IPS-18a (cell line): Measurements from ENCODE around the gene DOCK6.

Experiments used
- H3K27ac ChIP-seq: one replicate; pipeline ENCODE4 v1.5.1; 2013; ENCODE audit warnings: low read length
- H3K27me3 ChIP-seq: one replicate; pipeline ENCODE4 v1.6.1; 2013; ENCODE audit warnings: mild to moderate bottlenecking, low read length; ENCODE audit not compliant: control insufficient read depth, insufficient read depth
- H3K36me3 ChIP-seq: one replicate; pipeline ENCODE4 v1.6.1; 2013; ENCODE audit warnings: low read depth, low read length; ENCODE audit not compliant: control insufficient read depth
- H3K4me1 ChIP-seq: one replicate; pipeline ENCODE4 v1.6.1; 2013; ENCODE audit warnings: low read depth, low read length; ENCODE audit not compliant: control insufficient read depth
- H3K4me3 ChIP-seq: one replicate; pipeline ENCODE4 v1.5.1; 2013; ENCODE audit warnings: low read length
- H3K9ac ChIP-seq: one replicate; pipeline ENCODE4 v1.6.1; 2013; ENCODE audit warnings: mild to moderate bottlenecking, low read length, moderate library complexity
- H3K9me3 ChIP-seq: one replicate; pipeline ENCODE4 v1.6.1; 2013; ENCODE audit warnings: low read depth, low read length; ENCODE audit not compliant: control insufficient read depth

DOCK6 gene

GRCh38 chr19:11261971-11262839 lies at the start of gene DOCK6:
TSS of gene DOCK6 (minus strand) at chr19:11262524. CDS start at chr19:11262440, 84 bp downstream.
- Histone ChIP-seq H3K27ac (no peak within 1 kb of the TSS), H3K36me3 (no peaks in the 10 kb centered on the region), H3K4me3 (peak within 1 kb of the TSS; percentile 74), H3K9me3 (no peaks in the 10 kb centered on the region), H3K9ac (peak within 1 kb of the TSS; percentile 50), H3K27me3 (no peaks in the 10 kb centered on the region), H3K4me1 (no peaks in the 10 kb centered on the region)

GRCh38 chr19:11306337-11306736 lies 44.0 kb upstream of the DOCK6 start:
- H3K9ac ChIP-seq: no peak overlapping the region
- no peak overlapping the region for H3K4me3 ChIP-seq
- no peaks in the 10 kb centered on the region for H3K27me3 ChIP-seq
- H3K27ac ChIP-seq: no peak overlapping the region
- no peaks in the 10 kb centered on the region for H3K4me1 ChIP-seq
- H3K9me3 ChIP-seq: no peaks in the 10 kb centered on the region
- no peaks in the 10 kb centered on the region for H3K36me3 ChIP-seq

GRCh38 chr19:11304936-11305335 lies 42.6 kb upstream of the DOCK6 start:
- H3K4me1 ChIP-seq: no peaks in the 10 kb centered on the region
- no peaks in the 10 kb centered on the region for H3K9me3 ChIP-seq
- H3K4me3 ChIP-seq: no peak overlapping the region
- H3K27me3 ChIP-seq: no peaks in the 10 kb centered on the region
- no peak overlapping the region for H3K27ac ChIP-seq
- H3K9ac ChIP-seq: no peak overlapping the region
- H3K36me3 ChIP-seq: no peaks in the 10 kb centered on the region

- Histone ChIP-seq H3K4me3 (no peak overlapping the region), H3K9me3 (no peaks in the 10 kb centered on the region), H3K27me3 (no peaks in the 10 kb centered on the region), H3K4me1 (no peaks in the 10 kb centered on the region), H3K27ac (no peak overlapping the region), H3K9ac (no peak overlapping the region), H3K36me3 (no peaks in the 10 kb centered on the region)
These were observed 38.4 kb upstream of the DOCK6 start for GRCh38 chr19:11300811-11301120.

- Histone ChIP-seq H3K4me1 (no peaks in the 10 kb centered on the region), H3K36me3 (no peaks in the 10 kb centered on the region), H3K9ac (no peak overlapping the region), H3K9me3 (no peaks in the 10 kb centered on the region), H3K27ac (no peak overlapping the region), H3K27me3 (no peaks in the 10 kb centered on the region), H3K4me3 (no peak overlapping the region)
These were observed 37.9 kb upstream of the DOCK6 start for GRCh38 chr19:11299946-11300810.

- Histone ChIP-seq H3K27me3 (no peaks in the 10 kb centered on the region), H3K4me1 (peaks cover 3% of the 10 kb centered on the region), H3K27ac (no peak overlapping the region), H3K9ac (no peak overlapping the region), H3K4me3 (no peak overlapping the region), H3K9me3 (no peaks in the 10 kb centered on the region), H3K36me3 (no peaks in the 10 kb centered on the region)
These were observed 33.9 kb upstream of the DOCK6 start for GRCh38 chr19:11296264-11296663.

- peaks cover 3% of the 10 kb centered on the region for H3K4me1 ChIP-seq
- H3K27me3 ChIP-seq: no peaks in the 10 kb centered on the region
- no peak within 1 kb of the TSS for H3K9ac ChIP-seq
These were observed 33.4 kb upstream of the DOCK6 start, which contains the start of gene TSPAN16 for GRCh38 chr19:11295665-11296245. TSS of gene TSPAN16 (plus strand) at chr19:11296160. CDS start at chr19:11296298, 138 bp downstream.

GRCh38 chr19:11295180-11295579 lies 32.9 kb upstream of the DOCK6 start:
- no peaks in the 10 kb centered on the region for H3K27me3 ChIP-seq
- H3K4me3 ChIP-seq: no peak overlapping the region
- no peak overlapping the region for H3K9ac ChIP-seq
- H3K9me3 ChIP-seq: no peaks in the 10 kb centered on the region
- H3K4me1 ChIP-seq: peaks cover 3% of the 10 kb centered on the region
- H3K36me3 ChIP-seq: no peaks in the 10 kb centered on the region
- no peak overlapping the region for H3K27ac ChIP-seq

More at GRCh38 chr19:11295665-11296245, 33.4 kb upstream of the DOCK6 start, which contains the start of gene TSPAN16:
- Histone ChIP-seq H3K9me3 (no peaks in the 10 kb centered on the region), H3K27ac (no peak within 1 kb of the TSS), H3K4me3 (no peak within 1 kb of the TSS), H3K36me3 (no peaks in the 10 kb centered on the region)

GRCh38 chr19:11293433-11294389 lies 31.4 kb upstream of the DOCK6 start:
- H3K27me3 ChIP-seq: no peaks in the 10 kb centered on the region
- peaks cover 3% of the 10 kb centered on the region for H3K4me1 ChIP-seq
- no peak overlapping the region for H3K4me3 ChIP-seq
- H3K9me3 ChIP-seq: no peaks in the 10 kb centered on the region
- H3K9ac ChIP-seq: no peak overlapping the region
- no peaks in the 10 kb centered on the region for H3K36me3 ChIP-seq
- no peak overlapping the region for H3K27ac ChIP-seq

- Histone ChIP-seq H3K36me3 (no peaks in the 10 kb centered on the region), H3K9ac (no peak overlapping the region), H3K4me3 (no peak overlapping the region), H3K9me3 (no peaks in the 10 kb centered on the region), H3K4me1 (peaks cover 3% of the 10 kb centered on the region), H3K27ac (no peak overlapping the region), H3K27me3 (no peaks in the 10 kb centered on the region)
These were observed 29.7 kb upstream of the DOCK6 start for GRCh38 chr19:11291991-11292390.
